Spleen (tissue), 7 donors: ENCODE results near the gene CSHL1.
"Not testable (repeated sequence)": the region's sequence is repeated elsewhere in the genome, so short reads cannot be mapped to it uniquely, and the experiment has no call there.

ENCODE experiments used
- POLR2A ChIP-seq, 3 donors: fragments of 450-650 bp; IDR thresholded peaks; one replicate each; pipeline ENCODE4 v1.5.1; 2017; ENCODE audit warnings: antibody characterized with exemption in 3 of 3, mild to moderate bottlenecking in 1 of 3
- TF ChIP-seq, protein P1 (sequence below), 11 experiments: fragments of 200-600 bp in 7 of 11; fragments of 450-650 bp in 4 of 11; sonication (generic) in 4 of 11; IDR thresholded peaks in 8 of 11; conservative IDR thresholded peaks in 3 of 11; 1 replicate in 7 of 11; 2 replicates in 4 of 11; pipeline versions ENCODE4 v1.4.0 to v1.8.0; 2016 to 2021; ENCODE audit warnings: antibody characterized with exemption in 11 of 11, inconsistent platforms in 4 of 11, mild to moderate bottlenecking in 1 of 11
- donor health status: DM: no; HTN: no; CAD: no; lungs with moderate emphysema.
- donor health status: DM: no; HTN: no; CAD: no.
- donor health status: DM: no; HTN: no; CAD: no.

GRCh38 chr17:63878413-63878812 is 32.6 kb downstream of the CSHL1 start:
- not testable (repeated sequence) for TF ChIP-seq POLR2A (IDR thresholded peaks at IDR 0.05)
- TF ChIP-seq, protein P1, sequence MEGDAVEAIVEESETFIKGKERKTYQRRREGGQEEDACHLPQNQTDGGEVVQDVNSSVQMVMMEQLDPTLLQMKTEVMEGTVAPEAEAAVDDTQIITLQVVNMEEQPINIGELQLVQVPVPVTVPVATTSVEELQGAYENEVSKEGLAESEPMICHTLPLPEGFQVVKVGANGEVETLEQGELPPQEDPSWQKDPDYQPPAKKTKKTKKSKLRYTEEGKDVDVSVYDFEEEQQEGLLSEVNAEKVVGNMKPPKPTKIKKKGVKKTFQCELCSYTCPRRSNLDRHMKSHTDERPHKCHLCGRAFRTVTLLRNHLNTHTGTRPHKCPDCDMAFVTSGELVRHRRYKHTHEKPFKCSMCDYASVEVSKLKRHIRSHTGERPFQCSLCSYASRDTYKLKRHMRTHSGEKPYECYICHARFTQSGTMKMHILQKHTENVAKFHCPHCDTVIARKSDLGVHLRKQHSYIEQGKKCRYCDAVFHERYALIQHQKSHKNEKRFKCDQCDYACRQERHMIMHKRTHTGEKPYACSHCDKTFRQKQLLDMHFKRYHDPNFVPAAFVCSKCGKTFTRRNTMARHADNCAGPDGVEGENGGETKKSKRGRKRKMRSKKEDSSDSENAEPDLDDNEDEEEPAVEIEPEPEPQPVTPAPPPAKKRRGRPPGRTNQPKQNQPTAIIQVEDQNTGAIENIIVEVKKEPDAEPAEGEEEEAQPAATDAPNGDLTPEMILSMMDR (IDR thresholded peaks at IDR 0.05 in 8 of 11, conservative IDR thresholded peaks at IDR 0.05 in 3 of 11), result not testable (repeated sequence)
